SK-N-DZ (cell line): ENCODE data around the gene ARHGEF4.
"Not testable (repeated sequence)": the region's sequence is repeated elsewhere in the genome, so short reads cannot be mapped to it uniquely, and the experiment has no call there.

Experiments used
- DNase-seq: peaks from one replicate; pipeline ENCODE4 v3.0.0-alpha.2; 2015; ENCODE audit warnings: low spot score

Gene ARHGEF4

GRCh38 chr2:130966775-130967490 is 130.2 kb downstream of the ARHGEF4 start:
- DNase-seq: no peak

GRCh38 chr2:130972410-130972809 is 135.7 kb downstream of the ARHGEF4 start:
- DNase-seq: no peak

GRCh38 chr2:130975729-130976128 is 139.0 kb downstream of the ARHGEF4 start:
- DNase-seq: no peak

GRCh38 chr2:130976591-130977237 is 140.0 kb downstream of the ARHGEF4 start:
- DNase-seq: no peak

GRCh38 chr2:130977461-130978050 is 140.8 kb downstream of the ARHGEF4 start:
- DNase-seq: no peak

- DNase-seq: no peak
Observed at GRCh38 chr2:130981667-130982066, 145.0 kb downstream of the ARHGEF4 start.

GRCh38 chr2:130985206-130985780 is 148.6 kb downstream of the ARHGEF4 start:
- DNase-seq: no peak

- no peak for DNase-seq
Observed at GRCh38 chr2:130985831-130986649, 149.3 kb downstream of the ARHGEF4 start.

- DNase-seq: no peak
Observed at GRCh38 chr2:130986890-130987493, 150.3 kb downstream of the ARHGEF4 start.

GRCh38 chr2:130987519-130988425 is 151.1 kb downstream of the ARHGEF4 start:
- no peak for DNase-seq

GRCh38 chr2:130991446-130991845 is 154.7 kb downstream of the ARHGEF4 start:
- not testable (repeated sequence) for DNase-seq

GRCh38 chr2:130992003-130992402 is 155.3 kb downstream of the ARHGEF4 start:
- DNase-seq: not testable (repeated sequence)

GRCh38 chr2:130996691-130997090 is 160.0 kb downstream of the ARHGEF4 start:
- DNase-seq: no peak

- no peak for DNase-seq
Observed at GRCh38 chr2:130997198-130997597, 160.5 kb downstream of the ARHGEF4 start.

- DNase-seq: no peak
Observed at GRCh38 chr2:130998561-130998960, 161.8 kb downstream of the ARHGEF4 start.

GRCh38 chr2:131004446-131005209 is 167.9 kb downstream of the ARHGEF4 start:
- no peak for DNase-seq

GRCh38 chr2:131005216-131005935 is 168.7 kb downstream of the ARHGEF4 start:
- no peak for DNase-seq

- no peak for DNase-seq
Observed at GRCh38 chr2:131006561-131006960, 169.8 kb downstream of the ARHGEF4 start.

- no peak for DNase-seq
Observed at GRCh38 chr2:131008967-131009366, 172.3 kb downstream of the ARHGEF4 start.
